ENCODE results near the gene GJA1. TPM values are rescaled to one million over a fixed set of nuclear protein-coding genes. Genes with fewer than 3 reads are reported as not detected.

GJA1 gene
- total RNA-seq, 2 experiments from 2014 or later = 0.06 TPM

- POLR2A ChIA-PET = no interaction called here
- CTCF ChIA-PET = interaction anchor here (0.8 kb wide), 1 partner anchor 52 kb away, joined by 3 read pairs; no protein-coding TSS in a partner anchor
Measured at GRCh38 chr6:121482004-121482693, 46.7 kb downstream of the GJA1 start.

GRCh38 chr6:121482751-121483150, 47.3 kb downstream of the GJA1 start:
- CTCF ChIA-PET = no interaction called here
- POLR2A ChIA-PET = no interaction called here

- ChIA-PET POLR2A (no interaction called here), CTCF (no interaction called here)
Measured at GRCh38 chr6:121485359-121485811, 49.9 kb downstream of the GJA1 start.

- POLR2A ChIA-PET = no interaction called here
- CTCF ChIA-PET = no interaction called here
Measured at GRCh38 chr6:121491576-121491975, 56.1 kb downstream of the GJA1 start.

- POLR2A ChIA-PET = no interaction called here
Measured at GRCh38 chr6:121492536-121492935, 57.1 kb downstream of the GJA1 start.

GRCh38 chr6:121497970-121498375, 62.5 kb downstream of the GJA1 start:
- ChIA-PET CTCF (no interaction called here), POLR2A (no interaction called here)

More at GRCh38 chr6:121492536-121492935, 57.1 kb downstream of the GJA1 start:
- CTCF ChIA-PET = no interaction called here

- ChIA-PET CTCF (no interaction called here), POLR2A (no interaction called here)
Measured at GRCh38 chr6:121498481-121499276, 63.2 kb downstream of the GJA1 start.

Other genes starting within 250 kb of the GJA1 start
- 1 to 10 TPM; 4.2 to 4.7 TPM for gene TBC1D32, start 101.2 kb upstream of the GJA1 start, total RNA-seq